Measurements from ENCODE around the gene TSPAN12. TPM values are rescaled to one million over a fixed set of nuclear protein-coding genes. Genes with fewer than 3 reads are reported as not detected.
"Not testable (repeated sequence)": the region's sequence is repeated elsewhere in the genome, so short reads cannot be mapped to it uniquely, and the experiment has no call there.

TSPAN12 gene
- total RNA-seq, 2 donors from 2014 or later: 6.9 to 9.9 TPM

DNA sequence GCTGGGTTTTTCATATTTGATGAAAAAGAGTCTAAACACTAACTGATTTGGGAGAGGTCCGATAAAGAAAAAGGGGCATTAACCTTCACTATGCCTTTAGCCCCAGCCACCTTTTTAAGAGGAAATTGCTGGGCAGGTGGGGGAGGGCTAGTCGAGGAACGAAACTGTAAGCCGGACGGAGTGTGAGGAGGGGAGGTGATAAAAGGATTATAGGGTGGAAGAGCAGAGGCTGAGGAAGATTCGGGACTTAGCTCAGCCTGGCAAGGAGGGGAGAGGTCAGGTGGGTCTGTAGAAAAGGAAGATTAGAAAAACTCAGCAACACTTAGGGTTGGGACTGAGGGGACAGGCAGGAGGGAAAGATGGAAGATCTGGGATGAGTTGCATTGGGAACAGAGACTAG, 77.0 kb downstream of the TSPAN12 start:
- 76 to 84% methylated on average over 6 of the region's 6 CpGs for WGBS, 2 donors
- Histone ChIP-seq H3K4me3 (no peak overlapping the region), H3K4me1 (no peaks in the 10 kb centered on the region), H3K27ac (no peak overlapping the region), H3K36me3 (replicated peaks in 1 of 2; ENCODE audit: insufficient read depth in 1 of 2, low read depth in 2 of 2) (no peaks in the 10 kb centered on the region), H3K27me3 (no peaks in the 10 kb centered on the region), H3K9me3 (no peaks in the 10 kb centered on the region)
- intact Hi-C loops (cut with DNase I): no loop called here
- ATAC-seq (no peak), DNase-seq (no peak)
- TF ChIP-seq, protein P1, sequence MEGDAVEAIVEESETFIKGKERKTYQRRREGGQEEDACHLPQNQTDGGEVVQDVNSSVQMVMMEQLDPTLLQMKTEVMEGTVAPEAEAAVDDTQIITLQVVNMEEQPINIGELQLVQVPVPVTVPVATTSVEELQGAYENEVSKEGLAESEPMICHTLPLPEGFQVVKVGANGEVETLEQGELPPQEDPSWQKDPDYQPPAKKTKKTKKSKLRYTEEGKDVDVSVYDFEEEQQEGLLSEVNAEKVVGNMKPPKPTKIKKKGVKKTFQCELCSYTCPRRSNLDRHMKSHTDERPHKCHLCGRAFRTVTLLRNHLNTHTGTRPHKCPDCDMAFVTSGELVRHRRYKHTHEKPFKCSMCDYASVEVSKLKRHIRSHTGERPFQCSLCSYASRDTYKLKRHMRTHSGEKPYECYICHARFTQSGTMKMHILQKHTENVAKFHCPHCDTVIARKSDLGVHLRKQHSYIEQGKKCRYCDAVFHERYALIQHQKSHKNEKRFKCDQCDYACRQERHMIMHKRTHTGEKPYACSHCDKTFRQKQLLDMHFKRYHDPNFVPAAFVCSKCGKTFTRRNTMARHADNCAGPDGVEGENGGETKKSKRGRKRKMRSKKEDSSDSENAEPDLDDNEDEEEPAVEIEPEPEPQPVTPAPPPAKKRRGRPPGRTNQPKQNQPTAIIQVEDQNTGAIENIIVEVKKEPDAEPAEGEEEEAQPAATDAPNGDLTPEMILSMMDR (IDR thresholded peaks at IDR 0.05): no peak
- TF ChIP-seq POLR2A (IDR thresholded peaks at IDR 0.05): no peak

DNA sequence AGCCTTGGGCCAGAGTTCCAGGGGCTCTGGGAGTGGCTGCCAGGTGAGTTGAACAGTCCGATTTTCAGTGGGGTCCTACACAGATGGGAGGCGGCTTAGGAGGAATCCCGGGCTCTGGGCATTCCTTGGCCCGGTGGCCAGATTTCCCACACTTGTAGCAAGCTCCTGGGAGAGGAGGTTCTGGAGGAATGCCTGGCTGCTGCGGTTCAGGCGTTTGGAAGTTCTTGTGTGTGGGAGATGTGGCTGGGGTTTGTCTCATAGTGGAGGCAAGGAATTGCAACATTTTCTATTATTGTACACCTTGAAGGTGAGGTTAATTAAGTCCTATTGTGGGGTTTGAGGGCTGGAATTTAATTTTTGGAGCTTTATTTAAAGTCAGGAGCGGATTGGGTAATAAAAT, 77.5 kb downstream of the TSPAN12 start:
- intact Hi-C loops (cut with DNase I); DNase-seq; ATAC-seq; H3K27me3 ChIP-seq; H3K9me3 ChIP-seq; H3K27ac ChIP-seq; H3K4me3 ChIP-seq; H3K4me1 ChIP-seq; H3K36me3 ChIP-seq (replicated peaks in 1 of 2; ENCODE audit: insufficient read depth in 1 of 2, low read depth in 2 of 2): not testable (repeated sequence)
- 80 to 84% methylated on average over 7 of the region's 7 CpGs for WGBS, 2 donors

DNA sequence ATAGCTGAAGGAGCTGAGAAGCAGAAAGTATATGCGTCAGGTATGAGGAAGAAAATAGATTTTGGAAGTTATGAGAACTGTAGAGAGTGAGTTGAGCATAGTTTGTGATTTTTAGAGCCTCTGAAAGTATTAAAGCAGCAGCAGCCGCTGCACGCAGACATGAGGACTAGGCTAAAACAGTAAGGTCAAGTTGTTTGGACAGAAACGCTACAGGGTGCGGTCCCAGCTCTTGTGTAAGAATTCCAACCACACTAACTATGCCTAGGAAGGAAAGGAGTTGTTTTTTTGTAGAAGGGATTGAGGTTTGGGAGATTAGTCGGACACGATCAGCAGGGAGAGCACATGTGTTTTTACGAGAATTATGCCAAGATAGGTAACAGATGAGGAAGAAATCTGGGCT, 78.9 kb downstream of the TSPAN12 start:
- H3K27ac ChIP-seq; ATAC-seq; H3K27me3 ChIP-seq; H3K4me1 ChIP-seq; H3K36me3 ChIP-seq (replicated peaks in 1 of 2; ENCODE audit: insufficient read depth in 1 of 2, low read depth in 2 of 2); intact Hi-C loops (cut with DNase I); H3K4me3 ChIP-seq; DNase-seq; H3K9me3 ChIP-seq: not testable (repeated sequence)
- WGBS, 2 donors: 89 to 90% methylated on average over 8 of the region's 8 CpGs

DNA sequence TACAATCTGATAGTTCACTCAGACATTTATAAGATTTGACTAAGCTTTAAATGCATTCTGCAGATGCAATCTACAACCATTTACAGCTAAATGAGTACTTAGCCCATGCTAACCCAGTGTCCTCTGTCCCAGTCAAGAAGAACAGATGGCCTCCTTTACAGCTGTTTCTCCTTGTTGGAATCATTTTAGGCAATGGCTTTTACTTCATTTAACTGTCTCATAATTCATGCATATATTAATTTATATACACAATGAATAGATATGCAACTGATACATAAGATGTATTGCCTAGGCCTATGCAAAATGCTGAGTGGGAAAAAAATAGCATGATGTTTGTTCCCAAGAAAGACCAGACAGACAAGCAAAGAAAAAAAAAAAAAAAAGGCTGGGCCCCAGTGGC, 82.2 kb downstream of the TSPAN12 start:
- intact Hi-C loops (cut with DNase I): no loop called here
- no peak overlapping the region for H3K27ac ChIP-seq
- no peak for TF ChIP-seq POLR2A (IDR thresholded peaks at IDR 0.05)
- TF ChIP-seq, protein P1 (IDR thresholded peaks at IDR 0.05): no peak
- ATAC-seq (no peak), DNase-seq (no peak)
- H3K27me3 ChIP-seq: no peaks in the 10 kb centered on the region
- no peaks in the 10 kb centered on the region for H3K9me3 ChIP-seq
- no peaks in the 10 kb centered on the region for H3K36me3 ChIP-seq (replicated peaks in 1 of 2; ENCODE audit: insufficient read depth in 1 of 2, low read depth in 2 of 2)
- no peak overlapping the region for H3K4me3 ChIP-seq
- no peaks in the 10 kb centered on the region for H3K4me1 ChIP-seq

DNA sequence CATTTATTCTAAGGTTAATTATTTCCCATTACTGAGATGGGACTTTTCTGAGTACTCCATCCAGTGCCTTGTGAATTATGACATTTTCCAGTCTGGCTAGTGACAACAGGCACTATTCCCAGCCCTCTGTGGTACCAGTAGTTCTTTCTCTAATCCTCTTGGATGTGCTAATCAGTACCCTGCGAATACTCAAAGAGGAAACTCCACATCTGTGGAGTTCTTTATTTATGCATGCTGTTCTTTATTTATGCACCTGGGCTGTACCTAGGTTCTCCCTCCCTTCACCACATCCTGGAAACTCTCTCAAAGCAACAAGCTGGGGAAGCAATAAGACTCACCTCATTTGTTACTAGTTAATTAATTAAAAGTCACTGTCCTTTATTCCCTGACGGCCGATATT, 83.5 kb downstream of the TSPAN12 start:
- Histone ChIP-seq H3K4me3 (no peak overlapping the region), H3K27ac (no peak overlapping the region), H3K9me3 (no peaks in the 10 kb centered on the region), H3K36me3 (replicated peaks in 1 of 2; ENCODE audit: insufficient read depth in 1 of 2, low read depth in 2 of 2) (no peaks in the 10 kb centered on the region), H3K4me1 (no peaks in the 10 kb centered on the region), H3K27me3 (no peaks in the 10 kb centered on the region)
- TF ChIP-seq, protein P1 (IDR thresholded peaks at IDR 0.05): no peak
- no peak for TF ChIP-seq POLR2A (IDR thresholded peaks at IDR 0.05)
- intact Hi-C loops (cut with DNase I): no loop called here
- ATAC-seq (no peak), DNase-seq (no peak)
- 61 to 63% methylated on average over 3 of the region's 3 CpGs for WGBS, 2 donors

DNA sequence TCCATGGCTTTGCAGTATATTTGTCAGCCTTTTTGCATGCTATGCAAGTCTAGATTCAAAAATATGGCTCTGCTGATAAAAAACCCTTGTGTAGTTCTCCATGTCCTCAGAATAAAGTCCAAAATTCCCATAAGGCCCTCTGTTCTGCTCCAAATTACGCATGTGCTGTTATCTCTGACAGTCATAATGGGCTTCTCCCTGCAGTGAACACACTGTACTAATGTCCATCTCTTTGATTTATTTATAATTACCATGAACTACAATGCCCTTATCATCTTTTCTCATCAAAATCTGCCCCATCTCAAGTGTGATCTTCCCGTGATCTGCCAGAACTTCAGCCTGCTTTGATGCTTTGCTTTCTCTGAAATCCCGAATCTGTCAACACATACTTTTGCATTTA, 87.7 kb downstream of the TSPAN12 start:
- Histone ChIP-seq H3K27me3 (no peaks in the 10 kb centered on the region), H3K27ac (no peak overlapping the region), H3K9me3 (no peaks in the 10 kb centered on the region), H3K4me1 (no peaks in the 10 kb centered on the region), H3K36me3 (replicated peaks in 1 of 2; ENCODE audit: insufficient read depth in 1 of 2, low read depth in 2 of 2) (no peaks in the 10 kb centered on the region), H3K4me3 (no peak overlapping the region)
- 74 to 89% methylated on average over 3 of the region's 3 CpGs for WGBS, 2 donors
- TF ChIP-seq, protein P1 (IDR thresholded peaks at IDR 0.05): no peak
- no peak for TF ChIP-seq POLR2A (IDR thresholded peaks at IDR 0.05)
- intact Hi-C loops (cut with DNase I): no loop called here
- DNase-seq (no peak), ATAC-seq (no peak)
